ENCODE measurements around the gene ISG15. TPM values are rescaled to one million over a fixed set of nuclear protein-coding genes. Genes with fewer than 3 reads are reported as not detected.
"Not testable (repeated sequence)": the region's sequence is repeated elsewhere in the genome, so short reads cannot be mapped to it uniquely, and the experiment has no call there.

Gene ISG15
- total RNA-seq, 1 experiment from 2014 or later, result 758 TPM

- CTCF ChIA-PET, result no interaction called here
- Histone ChIP-seq H3K4me3 (ENCODE audit: low read length) (no peak overlapping the region), H3K4me2 (ENCODE audit: low read length) (no peak overlapping the region), H3K9me2 (replicated peaks; ENCODE audit: low read length) (no peaks in the 10 kb centered on the region), H3K27ac (ENCODE audit: low read length) (no peak overlapping the region), H3K36me3 (ENCODE audit: low read depth, low read length) (peaks cover 61% of the 10 kb centered on the region), H3K27me3 (ENCODE audit: low read length) (no peaks in the 10 kb centered on the region), H4K20me1 (ENCODE audit: low read length) (peaks cover 8% of the 10 kb centered on the region; the same call in 1 of the 2 replicates), H3K9me3 (ENCODE audit: low read length) (no peaks in the 10 kb centered on the region), H2AFZ (ENCODE audit: low read length) (no peak overlapping the region), H3F3A (ENCODE audit: low read length, unreplicated experiment) (no peaks in the 10 kb centered on the region), H3K4me1 (ENCODE audit: insufficient read depth, low read length) (peaks cover 11% of the 10 kb centered on the region), H3K9ac (ENCODE audit: low read length) (no peak overlapping the region), H3K79me2 (ENCODE audit: low read length) (no peaks in the 10 kb centered on the region)
- intact Hi-C loops (cut with micrococcal nuclease), result no loop called here
- BruUV-seq (replicated peaks), result no TSS peak
- DNase-seq (no peak), ATAC-seq (no peak)
- no peak for TF ChIP-seq CTCF (conservative IDR thresholded peaks at IDR 0.05; ENCODE audit: low read depth, low read length)
- TF ChIP-seq EZH2 (IDR thresholded peaks at IDR 0.05; ENCODE audit: low read length, unreplicated experiment), result no peak
- TF ChIP-seq EZH2phosphoT487 (IDR thresholded peaks at IDR 0.05; ENCODE audit: borderline replicate concordance, low read length), result no peak
- POLR2A ChIA-PET (ENCODE audit: unreplicated experiment), result no interaction called here
Observed at GRCh38 chr1:1054099-1054700, 40.9 kb downstream of the ISG15 start.

DNA sequence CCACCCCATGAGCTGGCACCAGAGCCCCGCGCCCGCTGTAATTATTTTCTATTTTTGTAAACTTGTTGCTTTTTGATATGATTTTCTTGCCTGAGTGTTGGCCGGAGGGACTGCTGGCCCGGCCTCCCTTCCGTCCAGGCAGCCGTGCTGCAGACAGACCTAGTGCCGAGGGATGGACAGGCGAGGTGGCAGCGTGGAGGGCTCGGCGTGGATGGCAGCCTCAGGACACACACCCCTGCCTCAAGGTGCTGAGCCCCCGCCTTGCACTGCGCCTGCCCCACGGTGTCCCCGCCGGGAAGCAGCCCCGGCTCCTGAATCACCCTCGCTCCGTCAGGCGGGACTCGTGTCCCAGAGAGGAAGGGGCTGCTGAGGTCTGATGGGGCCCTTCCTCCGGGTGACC, 41.7 kb downstream of the ISG15 start:
- no peak overlapping the region for H3K27ac ChIP-seq (ENCODE audit: low read length)
- H4K20me1 ChIP-seq (ENCODE audit: low read length), result peaks cover 8% of the 10 kb centered on the region; the same call in 1 of the 2 replicates
- no peak overlapping the region for H3K4me2 ChIP-seq (ENCODE audit: low read length)
- H3K79me2 ChIP-seq (ENCODE audit: low read length), result no peaks in the 10 kb centered on the region
- no peaks in the 10 kb centered on the region for H3K9me2 ChIP-seq (replicated peaks; ENCODE audit: low read length)
- H3K9me3 ChIP-seq (ENCODE audit: low read length), result no peaks in the 10 kb centered on the region
- TF ChIP-seq CTCF (conservative IDR thresholded peaks at IDR 0.05; ENCODE audit: low read depth, low read length) (no peak), EZH2 (IDR thresholded peaks at IDR 0.05; ENCODE audit: low read length, unreplicated experiment) (no peak), EZH2phosphoT487 (IDR thresholded peaks at IDR 0.05; ENCODE audit: borderline replicate concordance, low read length) (no peak)
- H3K4me1 ChIP-seq (ENCODE audit: insufficient read depth, low read length), result peaks cover 12% of the 10 kb centered on the region
- H3K27me3 ChIP-seq (ENCODE audit: low read length), result no peaks in the 10 kb centered on the region
- peaks cover 55% of the 10 kb centered on the region for H3K36me3 ChIP-seq (ENCODE audit: low read depth, low read length)
- no peak overlapping the region for H3K9ac ChIP-seq (ENCODE audit: low read length)
- ATAC-seq, result no peak
- CTCF ChIA-PET, result no interaction called here
- POLR2A ChIA-PET (ENCODE audit: unreplicated experiment), result no interaction called here
- DNase-seq, result no peak
- no TSS peak for BruUV-seq (replicated peaks)
- no peak overlapping the region for H2AFZ ChIP-seq (ENCODE audit: low read length)
- no peaks in the 10 kb centered on the region for H3F3A ChIP-seq (ENCODE audit: low read length, unreplicated experiment)
- intact Hi-C loops (cut with micrococcal nuclease), result no loop called here
- no peak overlapping the region for H3K4me3 ChIP-seq (ENCODE audit: low read length)

- Histone ChIP-seq H3K27me3 (ENCODE audit: low read length) (no peaks in the 10 kb centered on the region), H3K36me3 (ENCODE audit: low read depth, low read length) (peaks cover 47% of the 10 kb centered on the region), H3K9me3 (ENCODE audit: low read length) (no peaks in the 10 kb centered on the region), H3K79me2 (ENCODE audit: low read length) (peaks cover 3% of the 10 kb centered on the region; the same call in 1 of the 2 replicates), H3K9ac (ENCODE audit: low read length) (no peak overlapping the region), H3F3A (ENCODE audit: low read length, unreplicated experiment) (no peaks in the 10 kb centered on the region), H2AFZ (ENCODE audit: low read length) (no peak overlapping the region), H3K4me3 (ENCODE audit: low read length) (no peak overlapping the region), H3K9me2 (replicated peaks; ENCODE audit: low read length) (no peaks in the 10 kb centered on the region), H3K4me1 (ENCODE audit: insufficient read depth, low read length) (peaks cover 19% of the 10 kb centered on the region), H4K20me1 (ENCODE audit: low read length) (peaks cover 8% of the 10 kb centered on the region; the same call in 1 of the 2 replicates), H3K27ac (ENCODE audit: low read length) (no peak overlapping the region), H3K4me2 (ENCODE audit: low read length) (no peak overlapping the region)
- BruUV-seq (replicated peaks), result no TSS peak
- no peak for TF ChIP-seq EZH2phosphoT487 (IDR thresholded peaks at IDR 0.05; ENCODE audit: borderline replicate concordance, low read length)
- no peak for TF ChIP-seq EZH2 (IDR thresholded peaks at IDR 0.05; ENCODE audit: low read length, unreplicated experiment)
- no peak for TF ChIP-seq CTCF (conservative IDR thresholded peaks at IDR 0.05; ENCODE audit: low read depth, low read length)
- DNase-seq (no peak), ATAC-seq (no peak)
- intact Hi-C loops (cut with micrococcal nuclease), result no loop called here
- POLR2A ChIA-PET (ENCODE audit: unreplicated experiment), result no interaction called here
- CTCF ChIA-PET, result no interaction called here
Observed at GRCh38 chr1:1055841-1056736, 42.8 kb downstream of the ISG15 start.

DNA sequence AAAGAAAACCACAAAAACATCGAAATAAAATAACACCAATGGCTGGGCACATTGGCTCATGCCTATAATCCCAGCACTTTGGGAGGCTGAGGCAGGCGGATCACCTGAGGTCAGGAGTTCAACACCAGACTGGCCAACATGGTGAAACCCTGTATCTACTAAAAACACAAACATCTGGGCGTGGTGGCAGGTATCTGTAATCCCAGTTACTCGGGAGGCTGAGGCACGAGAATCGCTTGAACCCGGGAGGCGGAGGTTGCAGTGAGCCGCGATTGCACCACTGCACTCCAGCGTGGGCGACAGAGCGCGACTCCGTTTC, 44.4 kb downstream of the ISG15 start:
- H2AFZ ChIP-seq (ENCODE audit: low read length); H3K4me3 ChIP-seq (ENCODE audit: low read length); H3K27me3 ChIP-seq (ENCODE audit: low read length); BruUV-seq (replicated peaks); H3K9me3 ChIP-seq (ENCODE audit: low read length); intact Hi-C loops (cut with micrococcal nuclease); CTCF ChIA-PET; H3K27ac ChIP-seq (ENCODE audit: low read length); H3F3A ChIP-seq (ENCODE audit: low read length, unreplicated experiment); DNase-seq; H3K9me2 ChIP-seq (replicated peaks; ENCODE audit: low read length); H4K20me1 ChIP-seq (ENCODE audit: low read length); H3K9ac ChIP-seq (ENCODE audit: low read length); ATAC-seq; H3K79me2 ChIP-seq (ENCODE audit: low read length): not testable (repeated sequence)
- peaks cover 31% of the 10 kb centered on the region for H3K36me3 ChIP-seq (ENCODE audit: low read depth, low read length)
- H3K4me2 ChIP-seq (ENCODE audit: low read length), result peak overlapping the region; percentile 96; the same call in 1 of the 2 replicates
- POLR2A ChIA-PET (ENCODE audit: unreplicated experiment), result interaction anchor here (0.5 kb wide), 1 partner anchor 100 kb away, joined by 4 read pairs; no protein-coding TSS in a partner anchor
- H3K4me1 ChIP-seq (ENCODE audit: insufficient read depth, low read length), result peaks cover 33% of the 10 kb centered on the region

Measured in PC-3 (cell line).